GM21447 (cell line): Measurements from ENCODE around the gene NPR1.
"Not testable (repeated sequence)": the region's sequence is repeated elsewhere in the genome, so short reads cannot be mapped to it uniquely, and the experiment has no call there.

ENCODE experiments used
- ATAC-seq: cut with Tn5 transposase; IDR thresholded peaks from one replicate; pipeline ENCODE4 v1.9.1; 2021; ENCODE audit not compliant: unreplicated experiment

Gene NPR1

DNA sequence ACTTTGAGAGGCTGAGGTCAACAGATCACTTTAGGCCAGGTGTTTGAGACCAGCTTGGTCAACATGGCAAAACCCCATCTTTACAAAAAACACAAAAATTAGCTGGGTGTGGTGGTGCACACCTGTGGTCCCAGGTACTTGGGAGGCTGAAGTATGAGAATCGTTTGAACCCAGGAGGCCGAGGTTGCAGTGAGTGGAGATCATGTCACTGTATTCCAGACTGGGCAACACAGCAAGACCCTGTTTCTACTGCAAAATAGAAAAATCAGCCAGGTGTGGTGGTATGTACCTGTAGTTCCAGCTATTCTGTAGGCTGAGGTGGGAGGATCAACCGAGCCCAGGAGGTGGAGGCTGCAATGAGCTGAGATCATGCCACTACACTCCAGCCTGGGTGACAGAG, 45.2 kb downstream of the NPR1 start:
- no peak for ATAC-seq

DNA sequence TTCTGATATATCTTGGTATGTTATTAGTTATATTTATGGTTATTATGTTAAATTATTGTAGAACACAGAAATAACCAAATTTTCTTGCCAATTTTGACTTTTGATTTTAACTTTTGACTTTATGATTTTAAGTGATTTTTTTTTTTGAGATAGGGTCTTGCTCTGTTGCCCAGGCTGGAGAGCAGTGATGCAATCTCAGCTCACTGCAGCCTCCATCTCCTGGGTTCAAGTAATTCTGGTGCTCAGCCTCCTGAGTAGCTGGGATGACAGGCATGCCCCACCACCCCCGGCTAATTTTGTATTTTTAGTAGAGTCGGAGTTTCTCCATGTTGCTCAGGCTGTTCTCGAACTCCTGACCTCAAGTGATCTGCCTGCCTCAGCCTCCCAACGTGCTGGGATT, 46.1 kb downstream of the NPR1 start:
- not testable (repeated sequence) for ATAC-seq

DNA sequence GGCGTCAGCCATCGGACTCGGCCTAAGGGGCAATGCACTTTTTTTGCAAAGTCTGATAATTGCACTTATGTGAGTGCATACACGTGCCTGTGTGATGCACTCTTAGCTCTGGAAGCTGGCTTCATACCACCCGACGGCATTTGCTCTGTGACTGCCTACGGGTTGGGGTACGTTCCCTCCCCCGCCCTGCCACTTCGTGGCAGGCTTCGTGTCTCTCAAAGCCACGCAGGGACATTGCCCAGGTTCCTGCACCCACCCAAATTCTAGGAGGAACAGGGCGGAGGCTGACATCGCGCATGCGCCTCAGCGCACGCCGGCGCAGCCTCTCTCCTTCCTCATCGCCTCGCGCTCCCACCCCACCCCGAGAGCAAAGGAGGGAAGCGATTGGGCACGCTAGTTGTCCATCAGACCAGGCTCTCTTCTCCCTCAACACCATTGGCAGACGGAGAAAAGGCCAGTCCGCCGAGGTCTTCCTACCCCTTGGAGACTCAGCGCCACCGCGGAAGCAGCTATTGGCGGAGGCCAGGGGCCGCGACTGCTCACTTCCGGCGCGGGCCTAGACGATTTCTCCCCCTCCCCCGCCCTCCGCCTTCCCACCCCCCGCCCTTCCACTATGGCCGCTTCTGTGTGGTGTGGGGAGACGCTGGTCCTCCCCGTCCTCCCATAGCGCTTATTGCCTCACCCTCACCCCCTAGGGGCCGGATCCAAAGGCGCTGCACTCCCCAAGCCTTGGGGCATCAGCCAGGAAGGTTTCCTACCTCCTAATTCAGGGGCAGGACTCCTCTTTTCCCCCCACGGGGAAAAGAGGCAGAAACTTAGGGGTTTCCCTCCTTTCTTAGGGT, 49.2 kb downstream of the NPR1 start, which contains the start of gene INTS3:
INTS3 (plus strand) TSS at position 588 of the 842 bp plus-strand sequence. CDS start 585 bp downstream, outside the sequence.
- peak; percentile 95 for ATAC-seq

DNA sequence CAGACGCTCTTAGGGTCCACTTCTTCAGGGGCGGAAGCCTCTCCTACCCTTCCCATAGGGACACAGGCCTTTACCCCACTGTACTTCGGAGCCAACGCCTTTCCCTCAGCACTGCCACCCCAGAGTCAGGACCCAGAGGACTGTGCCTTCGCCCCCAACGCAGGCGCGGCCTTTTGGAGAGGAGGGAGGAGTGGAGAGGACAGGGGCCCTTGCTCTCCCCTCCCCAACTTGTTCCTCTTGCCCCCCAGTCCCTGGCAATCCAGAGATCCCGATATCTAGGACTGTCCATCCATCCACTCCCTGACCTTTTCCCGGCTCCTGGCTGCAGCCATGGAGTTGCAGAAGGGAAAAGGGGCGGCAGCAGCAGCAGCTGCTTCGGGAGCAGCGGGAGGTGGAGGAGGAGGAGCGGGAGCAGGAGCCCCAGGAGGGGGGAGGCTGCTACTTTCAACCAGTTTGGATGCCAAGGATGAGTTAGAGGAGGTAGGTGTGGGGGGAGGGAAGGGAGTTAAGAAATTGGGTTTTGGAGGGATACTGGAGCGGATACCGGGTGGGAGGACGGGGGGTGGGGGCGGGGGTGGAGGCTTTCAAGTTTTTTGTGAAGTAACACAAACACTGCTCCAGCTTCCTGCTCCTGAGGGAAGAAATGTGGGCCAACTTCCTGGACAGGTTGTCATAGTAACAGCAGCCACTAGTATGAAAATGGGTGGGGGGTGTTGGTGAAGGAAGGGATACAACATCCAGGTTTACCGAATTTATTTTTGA, 50.0 kb downstream of the NPR1 start:
- no peak for ATAC-seq

DNA sequence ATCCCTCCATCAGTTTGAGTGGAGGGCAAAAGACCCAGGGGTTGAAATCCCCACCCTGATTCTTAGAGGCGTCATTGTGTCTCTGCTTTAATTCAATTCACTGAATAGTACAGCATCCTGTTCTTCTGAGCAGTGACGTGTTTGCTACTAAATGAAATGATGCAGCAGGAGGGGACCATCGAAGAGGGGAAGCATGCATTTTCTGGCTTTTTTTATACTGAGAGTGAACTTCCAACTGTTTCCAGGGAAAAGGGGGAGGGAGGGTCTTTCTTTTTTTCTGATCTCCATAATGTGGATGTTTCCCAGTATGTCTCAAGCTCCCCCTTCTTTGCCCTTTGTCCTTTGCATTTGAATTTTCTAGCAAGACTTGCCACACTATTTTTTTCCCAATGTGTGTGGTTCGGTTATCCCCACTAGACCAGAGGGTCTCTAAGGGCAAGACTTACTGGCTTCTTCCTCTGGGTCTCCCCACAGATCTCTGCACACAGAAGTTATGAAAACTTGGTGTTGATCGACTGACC, 52.0 kb downstream of the NPR1 start:
- ATAC-seq = no peak

DNA sequence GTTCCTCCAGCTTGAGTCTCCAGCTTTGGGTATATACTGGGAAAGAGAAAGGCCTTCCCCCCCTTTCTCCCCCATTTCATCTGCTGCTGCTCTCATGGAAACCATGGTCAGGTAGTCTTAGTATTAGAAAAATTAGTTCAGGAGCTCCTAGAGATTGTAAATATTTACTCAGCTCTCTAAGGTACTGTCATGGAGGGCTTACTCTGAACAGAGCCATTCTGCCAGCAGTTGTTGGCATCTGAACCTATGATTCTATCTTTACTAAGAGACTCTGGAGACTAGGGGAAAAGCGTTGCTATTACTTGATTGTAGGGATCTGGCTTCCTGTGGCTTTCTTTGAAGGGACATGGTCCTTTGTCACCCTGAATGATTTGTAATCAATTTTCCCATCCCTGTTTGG, 55.5 kb downstream of the NPR1 start:
- no peak for ATAC-seq

DNA sequence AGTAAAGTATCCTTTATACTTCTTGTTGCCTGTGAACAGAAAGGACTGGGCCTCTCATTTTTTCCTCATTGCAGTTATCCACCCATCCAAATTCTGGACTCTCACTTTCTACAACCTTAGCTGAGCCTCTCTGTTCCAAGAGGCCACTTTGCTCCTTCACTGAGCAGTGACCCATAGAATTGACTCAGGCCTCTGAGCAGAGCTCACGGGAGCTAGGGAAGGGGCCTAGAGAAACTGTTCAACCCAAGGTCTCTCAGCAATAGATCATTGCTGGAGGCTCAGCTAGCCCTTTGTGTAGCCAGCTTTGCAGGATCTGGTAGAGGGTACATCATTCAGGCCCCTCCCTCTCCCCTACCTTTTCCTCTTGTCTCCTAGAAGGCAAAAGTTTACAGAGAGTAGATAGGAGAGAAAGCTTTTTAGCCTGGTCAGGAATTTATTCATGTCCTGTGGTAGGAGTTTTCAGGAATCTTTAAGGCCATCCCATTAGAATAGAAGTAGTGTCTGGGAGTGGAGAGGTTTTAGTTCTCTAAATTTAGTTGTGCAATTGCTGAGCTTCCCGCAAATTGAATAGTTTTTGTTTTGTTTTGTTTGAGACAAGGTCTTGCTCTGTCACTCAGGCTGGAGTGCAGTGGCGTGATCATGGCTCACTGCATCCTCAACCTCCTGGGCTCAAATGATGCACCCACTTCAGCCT, 56.1 kb downstream of the NPR1 start:
- no peak for ATAC-seq

DNA sequence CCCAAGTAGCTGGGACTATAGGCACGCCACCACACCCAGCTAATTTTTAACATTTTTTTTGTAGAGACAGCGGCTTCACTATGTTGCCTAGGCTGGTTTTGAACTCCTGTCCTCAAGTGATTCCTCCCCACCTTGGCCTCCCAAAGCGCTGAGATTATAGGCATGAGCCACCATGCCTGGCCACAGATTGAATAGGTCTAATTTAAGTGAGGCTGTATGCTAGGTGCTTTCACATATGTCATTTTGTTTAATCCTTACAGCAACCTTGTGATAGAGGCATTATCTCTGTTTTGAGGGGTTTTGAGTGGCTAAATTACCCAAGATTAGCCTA, 56.6 kb downstream of the NPR1 start:
- no peak for ATAC-seq

DNA sequence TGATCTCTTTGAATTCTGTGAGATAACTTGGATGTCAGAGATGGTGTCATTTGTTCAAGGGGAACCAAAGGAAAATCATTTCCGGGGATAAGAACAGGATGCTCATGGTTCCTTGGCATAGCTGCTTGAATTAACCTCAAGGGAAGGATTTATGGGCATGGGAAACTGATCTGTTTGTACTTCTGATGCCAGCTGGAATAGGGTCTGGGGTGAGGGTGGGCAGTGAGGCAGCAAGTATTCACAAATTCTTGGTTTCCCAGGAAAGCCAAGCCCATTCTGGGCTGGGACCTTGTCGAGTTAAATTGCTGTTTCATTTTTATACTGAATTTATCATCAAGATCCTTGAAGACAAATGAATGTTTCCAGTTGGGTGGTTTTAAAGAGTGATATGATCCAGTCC, 63.5 kb downstream of the NPR1 start:
- ATAC-seq = no peak

DNA sequence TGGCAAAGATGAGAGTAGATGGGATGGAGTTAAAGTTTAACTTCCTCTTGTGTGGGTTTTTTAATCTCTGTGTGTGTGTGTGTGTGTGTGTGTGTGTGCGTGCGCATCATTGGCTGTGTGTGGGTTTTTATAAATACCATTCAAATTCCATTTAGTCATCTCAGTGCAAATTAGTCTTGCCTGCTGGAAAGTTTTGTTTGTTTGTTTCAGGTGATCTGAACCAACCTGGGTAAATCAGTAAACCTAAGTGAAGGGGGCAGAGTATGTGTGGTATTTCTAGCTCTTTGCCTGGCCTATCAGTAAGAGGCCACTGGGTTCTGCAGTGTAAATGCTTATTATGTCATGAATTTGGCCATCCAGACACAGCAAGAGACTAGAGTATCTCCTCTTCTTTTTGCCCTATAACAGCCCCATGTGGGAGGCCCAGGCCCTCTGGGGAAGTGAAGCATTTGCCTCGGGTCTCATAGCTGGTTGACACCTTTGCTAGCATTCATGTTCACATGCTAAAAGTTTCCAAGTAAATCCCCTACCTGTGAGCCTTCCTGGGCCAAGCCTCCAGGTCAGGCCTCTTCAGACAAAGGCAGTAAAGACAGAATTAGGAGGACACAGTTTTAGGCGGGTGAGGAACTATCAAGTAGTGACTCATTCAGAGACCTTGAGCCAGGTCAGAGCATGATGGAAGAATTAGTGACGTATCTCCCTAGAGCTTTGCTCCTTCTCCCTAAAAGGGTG, 64.1 kb downstream of the NPR1 start:
- peak; percentile 71 for ATAC-seq
